IPS-NIHi11 (cell line): ENCODE data around the gene TAX1BP3.
A peak's percentile ranks its signal among the peaks of the same experiment; 100 is the strongest.

ENCODE experiments used
- DNase-seq: peaks from one replicate; pipeline ENCODE4 v3.0.0; 2012; ENCODE audit warnings: mixed read lengths, low spot score

Gene TAX1BP3

GRCh38 chr17:3657874-3658783 is 10.2 kb downstream of the TAX1BP3 start:
- DNase-seq, result no peak

- no peak for DNase-seq
These were observed 10.8 kb downstream of the TAX1BP3 start for GRCh38 chr17:3657588-3657869.

- no peak for DNase-seq
These were observed 11.4 kb downstream of the TAX1BP3 start for GRCh38 chr17:3656755-3657587.

- no peak for DNase-seq
These were observed 12.0 kb downstream of the TAX1BP3 start for GRCh38 chr17:3656353-3656752.

GRCh38 chr17:3655766-3656165 is 12.6 kb downstream of the TAX1BP3 start:
- DNase-seq, result no peak

- peak; percentile 76 for DNase-seq
These were observed 20.4 kb downstream of the TAX1BP3 start for GRCh38 chr17:3647769-3648555.

GRCh38 chr17:3647251-3647650 is 21.1 kb downstream of the TAX1BP3 start:
- no peak for DNase-seq

GRCh38 chr17:3645310-3645709 is 23.1 kb downstream of the TAX1BP3 start:
- no peak for DNase-seq

GRCh38 chr17:3643889-3644349 is 24.5 kb downstream of the TAX1BP3 start:
- DNase-seq, result no peak

GRCh38 chr17:3641717-3642486 is 26.5 kb downstream of the TAX1BP3 start:
- no peak for DNase-seq

GRCh38 chr17:3641014-3641413 is 27.4 kb downstream of the TAX1BP3 start:
- no peak for DNase-seq

- no peak for DNase-seq
These were observed 28.3 kb downstream of the TAX1BP3 start for GRCh38 chr17:3639981-3640596.

GRCh38 chr17:3636908-3637373 is 31.4 kb downstream of the TAX1BP3 start:
- peak; percentile 51 for DNase-seq

- DNase-seq, result peak; percentile 99
These were observed 32.0 kb downstream of the TAX1BP3 start, which contains the start of the genes CTNS and SHPK for GRCh38 chr17:3636154-3636907. Gene CTNS (plus strand): TSS chr17:3636760. CDS start chr17:3640207, 3,447 bp downstream. Gene SHPK (minus strand): TSS chr17:3636250. CDS start chr17:3636219, 31 bp downstream.

- no peak for DNase-seq
These were observed 32.8 kb downstream of the TAX1BP3 start for GRCh38 chr17:3635474-3636153.

- DNase-seq, result no peak
These were observed 36.1 kb downstream of the TAX1BP3 start for GRCh38 chr17:3632287-3632686.

GRCh38 chr17:3630781-3631180 is 37.6 kb downstream of the TAX1BP3 start:
- no peak for DNase-seq

GRCh38 chr17:3627769-3628167 is 40.6 kb downstream of the TAX1BP3 start:
- DNase-seq, result no peak
